GM19468 (cell line): Measurements from ENCODE around the gene SMIM28.
"Not testable (repeated sequence)": the region's sequence is repeated elsewhere in the genome, so short reads cannot be mapped to it uniquely, and the experiment has no call there.

Source experiments
- ATAC-seq: cut with Tn5 transposase; IDR thresholded peaks from one replicate; pipeline ENCODE4 v1.9.1; 2021; ENCODE audit warnings: mild to moderate bottlenecking, moderate library complexity, moderate number of reproducible peaks; ENCODE audit not compliant: unreplicated experiment; ENCODE audit errors: extremely low read depth

The SMIM28 gene

GRCh38 chr6:138377844-138378243 is at the start of gene SMIM28:
Gene SMIM28, plus strand, starts transcription at chr6:138377905. Its CDS starts 168 bp downstream, at chr6:138378073.
- no peak for ATAC-seq

GRCh38 chr6:138328210-138328609 is 49.5 kb upstream of the SMIM28 start:
- no peak for ATAC-seq

- ATAC-seq: no peak
These were observed 46.9 kb upstream of the SMIM28 start for GRCh38 chr6:138330763-138331162.

GRCh38 chr6:138331444-138331843 is 46.3 kb upstream of the SMIM28 start:
- no peak for ATAC-seq

- no peak for ATAC-seq
These were observed 45.7 kb upstream of the SMIM28 start for GRCh38 chr6:138331984-138332383.

GRCh38 chr6:138334000-138334399 is 43.7 kb upstream of the SMIM28 start:
- ATAC-seq: no peak

GRCh38 chr6:138334963-138335362 is 42.7 kb upstream of the SMIM28 start:
- no peak for ATAC-seq

- no peak for ATAC-seq
These were observed 41.5 kb upstream of the SMIM28 start for GRCh38 chr6:138336221-138336620.

- no peak for ATAC-seq
These were observed 40.6 kb upstream of the SMIM28 start for GRCh38 chr6:138337076-138337475.

- no peak for ATAC-seq
These were observed 38.7 kb upstream of the SMIM28 start for GRCh38 chr6:138339024-138339423.

GRCh38 chr6:138341176-138341575 is 36.5 kb upstream of the SMIM28 start:
- no peak for ATAC-seq

GRCh38 chr6:138343112-138343511 is 34.6 kb upstream of the SMIM28 start:
- ATAC-seq: no peak

- ATAC-seq: no peak
These were observed 32.0 kb upstream of the SMIM28 start for GRCh38 chr6:138345565-138346285.

GRCh38 chr6:138346302-138347195 is 31.2 kb upstream of the SMIM28 start:
- ATAC-seq: no peak

- ATAC-seq: no peak
These were observed 29.8 kb upstream of the SMIM28 start for GRCh38 chr6:138347864-138348263.

- no peak for ATAC-seq
These were observed 27.8 kb upstream of the SMIM28 start for GRCh38 chr6:138349891-138350290.

- ATAC-seq: no peak
These were observed 19.8 kb upstream of the SMIM28 start for GRCh38 chr6:138357928-138358327.

GRCh38 chr6:138368684-138369083 is 9.0 kb upstream of the SMIM28 start:
- not testable (repeated sequence) for ATAC-seq

GRCh38 chr6:138370631-138371451 is 6.9 kb upstream of the SMIM28 start:
- no peak for ATAC-seq

- ATAC-seq: no peak
These were observed 6.3 kb upstream of the SMIM28 start for GRCh38 chr6:138371452-138371711.

GRCh38 chr6:138371720-138372119 is 6.0 kb upstream of the SMIM28 start:
- ATAC-seq: no peak
